H1 (cell line): ENCODE data around the gene MAK. TPM values are rescaled to one million over a fixed set of nuclear protein-coding genes. Genes with fewer than 3 reads are reported as not detected.

Source experiments
- CTCF ChIA-PET: fragments of 300-600 bp; sonication (Branson Sonifier 250); formaldehyde crosslinking; loops from one replicate; lab custom pipeline; 2021; ENCODE audit not compliant: partially characterized antibody; lab: Charles Lee
- POLR2A ChIA-PET: fragments of 300-600 bp; sonication (Branson Sonifier 250); formaldehyde crosslinking; loops from one replicate; lab custom pipeline; 2021; ENCODE audit warnings: inconsistent platforms; ENCODE audit not compliant: partially characterized antibody; lab: Charles Lee
- DNase-seq, 2 experiments: peaks; one replicate each; pipeline versions ENCODE4 v3.0.0 to v3.0.0-alpha.2; 2010 to 2022; ENCODE audit warnings: low spot score in 2 of 2, low read depth in 1 of 2, mixed read lengths in 1 of 2
- FAIRE-seq: peaks from 2 replicates; lab custom pipeline; 2011; peaks lifted over from hg19 to GRCh38; lab: Jason Lieb, UNC
- H2AFZ ChIP-seq: 2 replicates; pipeline ENCODE4 v1.8.1; 2012; ENCODE audit warnings: low read length, inconsistent platforms
- H2AK5ac ChIP-seq: 2 replicates; pipeline ENCODE4 v1.6.1; 2013; ENCODE audit warnings: low read depth, low read length
- H2BK120ac ChIP-seq: replicated peaks from 2 replicates; pipeline ENCODE3; 2013; ENCODE audit warnings: low read depth, low read length, inconsistent platforms
- H2BK12ac ChIP-seq: 2 replicates; pipeline ENCODE4 v1.6.1; 2013; ENCODE audit warnings: low read depth, low read length
- H2BK15ac ChIP-seq: 2 replicates; pipeline ENCODE4 v1.6.1; 2013; ENCODE audit warnings: low read length
- H2BK20ac ChIP-seq: 2 replicates; pipeline ENCODE4 v1.6.1; 2013; ENCODE audit warnings: low read length
- H2BK5ac ChIP-seq: 2 replicates; pipeline ENCODE4 v1.6.1; 2013; ENCODE audit warnings: low read depth, low read length
- H3K14ac ChIP-seq: 2 replicates; pipeline ENCODE4 v1.6.1; 2013; ENCODE audit warnings: inconsistent platforms; ENCODE audit not compliant: insufficient read length
- H3K18ac ChIP-seq: 2 replicates; pipeline ENCODE4 v1.6.1; 2013; ENCODE audit warnings: low read length; ENCODE audit errors: extremely low read depth
- H3K23ac ChIP-seq: 2 replicates; pipeline ENCODE4 v1.6.1; 2013; ENCODE audit warnings: inconsistent platforms; ENCODE audit not compliant: insufficient read length
- H3K23me2 ChIP-seq: 2 replicates; pipeline ENCODE4 v1.6.1; 2013; ENCODE audit warnings: low read depth, low read length
- H3K27ac ChIP-seq: 2 replicates; pipeline ENCODE4 v1.6.1; 2011; ENCODE audit warnings: low read depth, low read length, inconsistent platforms
- H3K27me3 ChIP-seq, 4 experiments: replicated peaks in 1 of 4; 1 replicate in 1 of 4; 2 replicates in 3 of 4; pipeline versions ENCODE4 v1.6.1 to v1.8.1; 2011 to 2013; ENCODE audit warnings: low read length in 3 of 4, mild to moderate bottlenecking in 3 of 4, inconsistent platforms in 2 of 4, mixed read lengths in 2 of 4, moderate library complexity in 1 of 4; ENCODE audit not compliant: control insufficient read depth in 3 of 4, insufficient read depth in 3 of 4; ENCODE audit errors: extremely low read depth in 1 of 4
- H3K36me3 ChIP-seq, 4 experiments: 2 replicates each; pipeline versions ENCODE4 v1.6.1 to v1.8.1; 2011 to 2013; ENCODE audit warnings: mild to moderate bottlenecking in 4 of 4, low read length in 3 of 4, moderate library complexity in 2 of 4, control low read depth in 1 of 4, inconsistent platforms in 1 of 4; ENCODE audit not compliant: insufficient read depth in 4 of 4, control insufficient read depth in 2 of 4
- H3K4ac ChIP-seq: replicated peaks from 2 replicates; pipeline ENCODE3; 2013; ENCODE audit warnings: low read length, low read depth, mixed read lengths, inconsistent platforms; ENCODE audit not compliant: insufficient read length
- H3K4me1 ChIP-seq, 4 experiments: replicated peaks in 1 of 4; 1 replicate in 1 of 4; 2 replicates in 3 of 4; pipeline versions ENCODE4 v1.6.1 to v1.8.1; 2011 to 2013; ENCODE audit warnings: low read length in 3 of 4, inconsistent platforms in 2 of 4, mixed read lengths in 1 of 4; ENCODE audit not compliant: insufficient read depth in 4 of 4, control insufficient read depth in 3 of 4
- H3K4me2 ChIP-seq, 2 experiments: 2 replicates each; pipeline versions ENCODE4 v1.6.1 to v1.8.1; 2011 to 2013; ENCODE audit warnings: low read depth in 2 of 2, low read length in 2 of 2, control low read depth in 1 of 2, inconsistent platforms in 1 of 2, mild to moderate bottlenecking in 1 of 2; ENCODE audit not compliant: insufficient read depth in 1 of 2
- H3K4me3 ChIP-seq, 4 experiments: fragments of 200-600, 300-600 bp in 1 of 4; sonication (generic), shearing (Covaris generic), sonication (Bioruptor Twin) in 1 of 4; 2 replicates each; pipeline versions ENCODE4 v1.5.1 to v1.8.1; 2011 to 2016; ENCODE audit warnings: low read length in 4 of 4, low read depth in 3 of 4, control low read depth in 2 of 4, inconsistent platforms in 2 of 4, mild to moderate bottlenecking in 2 of 4, mixed read lengths in 1 of 4, moderate library complexity in 1 of 4; ENCODE audit not compliant: insufficient read depth in 2 of 4; ENCODE audit errors: extremely low read depth in 1 of 4
- H3K56ac ChIP-seq: replicated peaks from 2 replicates; pipeline ENCODE3; 2013; ENCODE audit warnings: low read depth, mild to moderate bottlenecking, mixed read lengths, low read length, inconsistent platforms; ENCODE audit not compliant: insufficient read length
- H3K79me1 ChIP-seq: 2 replicates; pipeline ENCODE4 v1.6.1; 2013; ENCODE audit warnings: low read depth, low read length, control low read depth
- H3K79me2 ChIP-seq, 2 experiments: 2 replicates each; pipeline versions ENCODE4 v1.6.1 to v1.8.1; 2012 to 2013; ENCODE audit warnings: low read length in 2 of 2, mild to moderate bottlenecking in 2 of 2, inconsistent platforms in 1 of 2; ENCODE audit not compliant: insufficient read depth in 2 of 2, control insufficient read depth in 1 of 2
- H3K9ac ChIP-seq, 4 experiments: replicated peaks in 1 of 4; 1 replicate in 1 of 4; 2 replicates in 3 of 4; pipeline versions ENCODE4 v1.6.1 to v1.8.1; 2011 to 2013; ENCODE audit warnings: low read depth in 3 of 4, low read length in 3 of 4, control low read depth in 2 of 4, mild to moderate bottlenecking in 2 of 4, moderate library complexity in 2 of 4, inconsistent platforms in 1 of 4; ENCODE audit errors: extremely low read depth in 1 of 4
- H3K9me3 ChIP-seq, 2 experiments: 2 replicates each; pipeline versions ENCODE4 v1.6.1 to v1.8.1; 2012 to 2013; ENCODE audit warnings: mild to moderate bottlenecking in 2 of 2, moderate library complexity in 2 of 2, control low read depth in 1 of 2, inconsistent platforms in 1 of 2, low read depth in 1 of 2, low read length in 1 of 2, mixed read lengths in 1 of 2; ENCODE audit not compliant: insufficient read depth in 2 of 2
- H4K20me1 ChIP-seq, 2 experiments: replicated peaks in 1 of 2; 2 replicates each; pipeline versions ENCODE3 to v1.8.1; 2011 to 2013; ENCODE audit warnings: inconsistent platforms in 2 of 2, low read length in 2 of 2, mild to moderate bottlenecking in 1 of 2; ENCODE audit not compliant: insufficient read depth in 2 of 2, control insufficient read depth in 1 of 2
- H4K5ac ChIP-seq: 2 replicates; pipeline ENCODE4 v1.6.1; 2013; ENCODE audit warnings: low read length, low read depth, mixed read lengths, inconsistent platforms; ENCODE audit not compliant: insufficient read length
- H4K8ac ChIP-seq: 2 replicates; pipeline ENCODE4 v1.8.0; 2013; ENCODE audit warnings: mild to moderate bottlenecking, moderate library complexity, low read length, inconsistent platforms; ENCODE audit not compliant: insufficient read depth; ENCODE audit errors: extremely low read depth
- H4K91ac ChIP-seq: replicated peaks from 2 replicates; pipeline ENCODE3; 2013; ENCODE audit warnings: low read length, mixed read lengths, inconsistent platforms; ENCODE audit not compliant: insufficient read length
- BCL11A ChIP-seq, 2 experiments: IDR thresholded peaks; one replicate each; pipeline ENCODE4 v1.6.1; 2011; ENCODE audit warnings: low read depth in 2 of 2, low read length in 2 of 2, mild to moderate bottlenecking in 2 of 2
- CEBPB ChIP-seq: IDR thresholded peaks from 2 replicates; pipeline ENCODE4 v1.6.1; 2012; ENCODE audit warnings: low read depth, low read length
- HDAC6 ChIP-seq: IDR thresholded peaks from one replicate; pipeline ENCODE4 v1.7.1; 2012; ENCODE audit warnings: low read depth, mild to moderate bottlenecking, inconsistent platforms, low read length, moderate library complexity
- WGBS, 2 experiments: shearing (Covaris generic) in 1 of 2; methylation state at CpG; one replicate each; pipeline versions ENCODE4 v1.1.6 to v1.1.7; 2013 to 2015; ENCODE audit warnings: low lambda C conversion rate in 2 of 2, mixed read lengths in 2 of 2, inconsistent platforms in 1 of 2, low coverage in 1 of 2, missing lambda C conversion rate in 1 of 2; ENCODE audit not compliant: insufficient replicate concordance in 2 of 2, insufficient coverage in 1 of 2, insufficient read length in 1 of 2; ENCODE audit errors: extremely low coverage in 1 of 2, missing lambda C conversion rate in 1 of 2; 5-methylcytosine and 5-hydroxymethylcytosine counted together
- polyA plus RNA-seq, 7 experiments: library from polyadenylated mRNA; depleted of rRNA in 3 of 7; stranded (reverse) in 5 of 7; unstranded in 2 of 7; fragments of >200 nt in 5 of 7; fragments of 200-250 nt in 2 of 7; gene quantifications; 1 replicate in 5 of 7; 2 replicates in 1 of 7; 4 replicates in 1 of 7; pipeline versions ENCODE4 v1.2.1 to v1.2.3, GENCODE V29; 2011 to 2013; ENCODE audit warnings: missing spikeins in 2 of 7, mixed read lengths in 2 of 7
- small RNA-seq: library from polyadenylated mRNA; stranded (forward); fragments of <200 nt; extraction: miRNeasy Mini kit (QIAGEN cat#:217004); gene quantifications from one replicate; pipeline ENCODE3, GENCODE V24; 2013; ENCODE audit not compliant: insufficient read depth
- total RNA-seq: library from RNA; stranded (reverse); fragmentation: NEBNext Ultra II Directional; extraction: Animal tissue kit (Norgen Biotek cat#: 25700); gene quantifications from 2 replicates; pipeline ENCODE4 v1.2.1, GENCODE V29; 2021

Gene MAK
- total and polyA plus RNA-seq, 2 of the 8 experiments (the other 6 are each of a cell fraction or from before 2014, with no cell fraction given), result 0.08 to 0.37 TPM

GRCh38 chr6:10713962-10714361 lies 124.4 kb downstream of the MAK start:
- Histone ChIP-seq H3K79me2 (no peaks in the 10 kb centered on the region), H4K20me1 (no peaks in the 10 kb centered on the region), H3K4me2 (no peak overlapping the region), H2BK12ac (no peak overlapping the region), H3K23me2 (no peaks in the 10 kb centered on the region), H3K36me3 (peaks cover 3 to 13% (median 3%) of the 10 kb centered on the region in 4 experiments; a peak in 6 of 8 replicates), H2AFZ (no peak overlapping the region), H3K56ac (no peak overlapping the region), H4K8ac (no peak overlapping the region)
- FAIRE-seq, result no peak
- TF ChIP-seq CEBPB (no peak), HDAC6 (no peak), BCL11A (IDR thresholded peaks at IDR 0.05; ENCODE audit: low read depth in 2 of 2, low read length in 2 of 2) (no peak)
- TF ChIP-seq, all 59 proteins: peak for 0
- Histone ChIP-seq H2BK20ac (no peak overlapping the region), H4K91ac (no peak overlapping the region), H3K18ac (no peak overlapping the region), H2AK5ac (no peak overlapping the region), H2BK5ac (no peak overlapping the region), H3K4ac (no peak overlapping the region), H3K14ac (no peak overlapping the region), H3K9me3 (no peaks in the 10 kb centered on the region), H3K79me1 (no peaks in the 10 kb centered on the region), H3K4me1 (no peaks in the 10 kb centered on the region), H3K4me3 (no peak overlapping the region), H2BK15ac (no peak overlapping the region), H3K9ac (no peak overlapping the region), H3K27ac (no peak overlapping the region), H2BK120ac (no peak overlapping the region), H4K5ac (no peak overlapping the region), H3K23ac (no peak overlapping the region), H3K27me3 (no peaks in the 10 kb centered on the region)
- ChIA-PET POLR2A (interaction anchor here (1.0 kb wide), 2 partner anchors 9 to 54 kb away, joined by 3 read pairs; partner anchors contain the start of gene TMEM14C), CTCF (interaction anchor here (1.7 kb wide), 1 partner anchor 236 kb away, joined by 3 read pairs; no protein-coding TSS in a partner anchor)
- no peak for DNase-seq
- 94% methylated on average over 8 of the region's 8 CpGs; no CpG with 5 or more reads in 1 of the 2 experiments for WGBS, 2 experiments

Small RNA genes lying within 50 kb of the gene (small RNA-seq; reads per million reads assigned to genes)
- 0.69 reads per million for gene RNA5SP203

Other genes with a start within 250 kb of the MAK start
- 1.1 and 1.5 TPM in 2 replicates for gene C6orf52, start 143.9 kb downstream of the MAK start, total RNA-seq
- gene C6orf52, start 143.9 kb downstream of the MAK start, polyA plus RNA-seq (2011; rRNA removed), result 1.5 and 3.1 TPM in 2 replicates
- gene PAK1IP1, start 143.6 kb downstream of the MAK start, total RNA-seq, result 43.6 and 46.4 TPM in 2 replicates
- 13.2 and 19.7 TPM in 2 replicates for gene PAK1IP1, start 143.6 kb downstream of the MAK start, polyA plus RNA-seq (2011; rRNA removed)
- gene TMEM14C, start 115.5 kb downstream of the MAK start, total RNA-seq, result 111 and 116 TPM in 2 replicates
- 125 and 157 TPM in 2 replicates for gene TMEM14C, start 115.5 kb downstream of the MAK start, polyA plus RNA-seq (2011; rRNA removed)
- gene TMEM14B, start 90.7 kb downstream of the MAK start, total RNA-seq, result 83.8 and 84.6 TPM in 2 replicates
- 74.4 and 109 TPM in 2 replicates for gene TMEM14B, start 90.7 kb downstream of the MAK start, polyA plus RNA-seq (2011; rRNA removed)
- gene GCM2, start 43.5 kb upstream of the MAK start, total RNA-seq, result 0.17 TPM in 1 of 2 replicates, not detected in the other
- 0.09 and 0.14 TPM in 2 replicates for gene GCM2, start 43.5 kb upstream of the MAK start, polyA plus RNA-seq (2011; rRNA removed)
- 3.2 and 4.2 TPM in 2 replicates for gene SYCP2L, start 48.5 kb upstream of the MAK start, total RNA-seq
- gene SYCP2L, start 48.5 kb upstream of the MAK start, polyA plus RNA-seq (2011; rRNA removed), result 1.3 and 1.7 TPM in 2 replicates
- 0.69 and 0.89 TPM in 2 replicates for gene ELOVL2, start 205.8 kb upstream of the MAK start, total RNA-seq
- 0.24 and 0.42 TPM in 2 replicates for gene ELOVL2, start 205.8 kb upstream of the MAK start, polyA plus RNA-seq (2011; rRNA removed)